ENCODE measurements around the gene PRKCQ.

PRKCQ gene

DNA sequence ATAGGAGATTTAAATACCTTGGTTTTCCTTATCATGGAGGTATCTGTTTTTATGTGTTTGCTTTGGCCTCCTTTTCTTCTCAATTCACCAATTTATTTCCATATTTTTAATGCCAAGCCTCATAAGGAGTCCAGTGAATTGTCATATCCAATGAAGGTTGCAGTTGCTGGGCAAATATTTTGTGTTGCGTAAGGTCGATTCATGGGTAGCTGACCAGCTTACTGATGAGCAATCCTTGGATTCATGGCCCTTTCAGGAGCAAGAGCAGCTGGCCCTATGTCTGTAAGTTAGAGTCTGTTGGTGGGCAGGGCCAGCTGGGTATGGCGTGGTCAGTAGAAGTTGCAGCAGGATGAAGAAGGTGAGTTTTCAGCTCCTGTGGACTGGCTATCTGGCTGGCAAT, 194.4 kb downstream of the PRKCQ start:
- Histone ChIP-seq H3K36me3 (replicated peaks in 1 of 2; ENCODE audit: control insufficient read depth in 2 of 2, insufficient read depth in 2 of 2, low read length in 2 of 2) (no peaks in the 10 kb centered on the region), H3K27ac (replicated peaks; ENCODE audit: low read length) (no peak overlapping the region), H3K4me1 (ENCODE audit: control insufficient read depth in 2 of 2, insufficient read depth in 1 of 2, low read depth in 1 of 2, low read length in 2 of 2) (no peaks in the 10 kb centered on the region), H3K4me3 (ENCODE audit: low read length in 2 of 2) (no peak overlapping the region), H2BK5ac (ENCODE audit: low read length) (no peak overlapping the region), H3K18ac (ENCODE audit: low read length) (no peak overlapping the region), H4K8ac (ENCODE audit: low read depth, low read length) (no peak overlapping the region), H3K9ac (ENCODE audit: low read depth, low read length, poor library complexity) (no peak overlapping the region), H2AK5ac (ENCODE audit: low read depth, low read length) (no peak overlapping the region), H3K4ac (ENCODE audit: low read length) (no peak overlapping the region), H2AFZ (ENCODE audit: low read length) (no peak overlapping the region), H2BK120ac (ENCODE audit: low read depth, low read length) (no peak overlapping the region), H3K9me3 (replicated peaks in 1 of 2; ENCODE audit: control insufficient read depth in 2 of 2, insufficient read depth in 1 of 2, low read depth in 1 of 2, low read length in 2 of 2) (peaks cover 0 to 1% of the 10 kb centered on the region in 2 donors), H3K14ac (ENCODE audit: low read length) (no peak overlapping the region), H2BK12ac (ENCODE audit: low read length) (no peak overlapping the region), H3K4me2 (ENCODE audit: insufficient read depth, low read length, poor library complexity, severe bottlenecking) (no peak overlapping the region), H4K91ac (ENCODE audit: low read depth, low read length, poor library complexity) (no peak overlapping the region), H3K23ac (ENCODE audit: low read depth, low read length, poor library complexity) (no peak overlapping the region), H3K27me3 (ENCODE audit: control insufficient read depth in 3 of 3, insufficient read depth in 3 of 3, low read depth in 1 of 3, low read length in 3 of 3) (no peaks in the 10 kb centered on the region), H3K79me1 (ENCODE audit: low read depth, low read length) (no peaks in the 10 kb centered on the region), H2BK15ac (ENCODE audit: low read length) (no peak overlapping the region)
- no CpG with 5 or more reads among the region's 3 CpGs for WGBS, 2 donors (ENCODE audit: extremely low coverage in 2 of 2, insufficient read length in 2 of 2, insufficient replicate concordance in 1 of 2)
- DNase-seq (ENCODE audit: low spot score), result no peak

DNA sequence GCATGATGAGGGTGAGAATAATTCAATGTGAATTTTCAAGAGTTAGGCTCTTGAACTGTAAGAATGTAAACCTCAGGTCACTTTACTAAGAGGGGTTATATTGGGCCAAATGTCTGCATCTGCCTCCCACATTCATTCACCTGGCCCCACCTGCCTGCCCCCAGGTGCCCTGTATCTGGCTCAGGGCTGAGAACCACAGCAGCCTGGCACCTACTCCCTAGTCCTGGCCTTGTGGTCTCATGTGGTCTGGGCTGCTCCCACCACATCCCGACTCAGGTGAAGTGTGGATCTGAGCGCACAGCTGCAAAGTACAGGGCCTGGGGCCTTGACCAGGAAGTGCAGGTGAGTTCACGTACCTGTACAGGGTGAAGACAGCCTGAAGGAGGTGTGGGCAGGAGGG, 195.2 kb downstream of the PRKCQ start:
- no peak overlapping the region for H4K8ac ChIP-seq (ENCODE audit: low read depth, low read length)
- no peak overlapping the region for H2AFZ ChIP-seq (ENCODE audit: low read length)
- no peak overlapping the region for H2BK120ac ChIP-seq (ENCODE audit: low read depth, low read length)
- H2BK12ac ChIP-seq (ENCODE audit: low read length), result no peak overlapping the region
- no peaks in the 10 kb centered on the region for H3K36me3 ChIP-seq (replicated peaks in 1 of 2; ENCODE audit: control insufficient read depth in 2 of 2, insufficient read depth in 2 of 2, low read length in 2 of 2)
- no peak overlapping the region for H3K18ac ChIP-seq (ENCODE audit: low read length)
- H4K91ac ChIP-seq (ENCODE audit: low read depth, low read length, poor library complexity), result no peak overlapping the region
- no peak overlapping the region for H3K4me3 ChIP-seq (ENCODE audit: low read length in 2 of 2)
- no peak overlapping the region for H3K14ac ChIP-seq (ENCODE audit: low read length)
- no peak overlapping the region for H3K9ac ChIP-seq (ENCODE audit: low read depth, low read length, poor library complexity)
- no peak overlapping the region for H2BK5ac ChIP-seq (ENCODE audit: low read length)
- no peak overlapping the region for H2BK15ac ChIP-seq (ENCODE audit: low read length)
- no CpG with 5 or more reads among the region's 3 CpGs for WGBS, 2 donors (ENCODE audit: extremely low coverage in 2 of 2, insufficient read length in 2 of 2, insufficient replicate concordance in 1 of 2)
- DNase-seq (ENCODE audit: low spot score), result no peak
- no peak overlapping the region for H2AK5ac ChIP-seq (ENCODE audit: low read depth, low read length)
- no peaks in the 10 kb centered on the region for H3K27me3 ChIP-seq (ENCODE audit: control insufficient read depth in 3 of 3, insufficient read depth in 3 of 3, low read depth in 1 of 3, low read length in 3 of 3)
- H3K23ac ChIP-seq (ENCODE audit: low read depth, low read length, poor library complexity), result peak overlapping the region; percentile 3
- no peak overlapping the region for H3K4ac ChIP-seq (ENCODE audit: low read length)
- H3K27ac ChIP-seq (replicated peaks; ENCODE audit: low read length), result no peak overlapping the region
- no peak overlapping the region for H3K4me2 ChIP-seq (ENCODE audit: insufficient read depth, low read length, poor library complexity, severe bottlenecking)
- H3K4me1 ChIP-seq (ENCODE audit: control insufficient read depth in 2 of 2, insufficient read depth in 1 of 2, low read depth in 1 of 2, low read length in 2 of 2), result no peaks in the 10 kb centered on the region
- peaks cover 1 to 6% of the 10 kb centered on the region in 2 donors for H3K9me3 ChIP-seq (replicated peaks in 1 of 2; ENCODE audit: control insufficient read depth in 2 of 2, insufficient read depth in 1 of 2, low read depth in 1 of 2, low read length in 2 of 2)
- H3K79me1 ChIP-seq (ENCODE audit: low read depth, low read length), result no peaks in the 10 kb centered on the region

DNA sequence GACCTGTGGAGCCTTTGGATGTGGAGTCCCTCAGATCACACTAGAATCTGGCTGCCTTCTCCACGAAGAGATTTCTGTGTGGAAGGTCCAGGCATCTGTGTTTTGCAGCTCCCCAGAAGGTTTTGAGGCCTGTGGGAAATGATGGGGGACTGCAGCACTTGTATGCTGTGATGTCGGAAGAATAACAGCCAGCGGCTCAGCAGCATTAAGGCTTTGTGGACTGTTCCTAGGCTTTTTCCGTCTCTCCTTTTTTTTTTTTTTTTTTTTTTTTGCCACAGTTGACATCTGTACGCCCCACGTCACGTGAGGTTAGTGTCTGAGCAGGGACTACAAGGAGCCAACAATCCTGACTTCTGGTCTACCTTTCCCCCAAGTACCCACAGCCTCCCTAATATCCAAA, 196.0 kb downstream of the PRKCQ start:
- WGBS, 2 donors (ENCODE audit: extremely low coverage in 2 of 2, insufficient read length in 2 of 2, insufficient replicate concordance in 1 of 2), result no CpG with 5 or more reads among the region's 7 CpGs
- no peak overlapping the region for H2AK5ac ChIP-seq (ENCODE audit: low read depth, low read length)
- no peak overlapping the region for H2BK120ac ChIP-seq (ENCODE audit: low read depth, low read length)
- no peak overlapping the region for H3K18ac ChIP-seq (ENCODE audit: low read length)
- peaks cover 0 to under 1% of the 10 kb centered on the region in 2 donors for H3K36me3 ChIP-seq (replicated peaks in 1 of 2; ENCODE audit: control insufficient read depth in 2 of 2, insufficient read depth in 2 of 2, low read length in 2 of 2)
- H3K14ac ChIP-seq (ENCODE audit: low read length), result no peak overlapping the region
- H3K4me2 ChIP-seq (ENCODE audit: insufficient read depth, low read length, poor library complexity, severe bottlenecking), result no peak overlapping the region
- no peak for DNase-seq (ENCODE audit: low spot score)
- no peak overlapping the region for H3K23ac ChIP-seq (ENCODE audit: low read depth, low read length, poor library complexity)
- H3K27me3 ChIP-seq (ENCODE audit: control insufficient read depth in 3 of 3, insufficient read depth in 3 of 3, low read depth in 1 of 3, low read length in 3 of 3), result no peaks in the 10 kb centered on the region
- H4K8ac ChIP-seq (ENCODE audit: low read depth, low read length), result no peak overlapping the region
- no peak overlapping the region for H3K4ac ChIP-seq (ENCODE audit: low read length)
- peaks cover 3 to 9% of the 10 kb centered on the region in 2 donors for H3K9me3 ChIP-seq (replicated peaks in 1 of 2; ENCODE audit: control insufficient read depth in 2 of 2, insufficient read depth in 1 of 2, low read depth in 1 of 2, low read length in 2 of 2)
- H3K4me3 ChIP-seq (ENCODE audit: low read length in 2 of 2), result no peak overlapping the region
- H2AFZ ChIP-seq (ENCODE audit: low read length), result no peak overlapping the region
- H3K9ac ChIP-seq (ENCODE audit: low read depth, low read length, poor library complexity), result no peak overlapping the region
- H2BK5ac ChIP-seq (ENCODE audit: low read length), result no peak overlapping the region
- H2BK15ac ChIP-seq (ENCODE audit: low read length), result no peak overlapping the region
- no peak overlapping the region for H4K91ac ChIP-seq (ENCODE audit: low read depth, low read length, poor library complexity)
- H2BK12ac ChIP-seq (ENCODE audit: low read length), result no peak overlapping the region
- no peak overlapping the region for H3K27ac ChIP-seq (replicated peaks; ENCODE audit: low read length)
- peaks cover under 1% of the 10 kb centered on the region for H3K79me1 ChIP-seq (ENCODE audit: low read depth, low read length)
- no peaks in the 10 kb centered on the region for H3K4me1 ChIP-seq (ENCODE audit: control insufficient read depth in 2 of 2, insufficient read depth in 1 of 2, low read depth in 1 of 2, low read length in 2 of 2)

DNA sequence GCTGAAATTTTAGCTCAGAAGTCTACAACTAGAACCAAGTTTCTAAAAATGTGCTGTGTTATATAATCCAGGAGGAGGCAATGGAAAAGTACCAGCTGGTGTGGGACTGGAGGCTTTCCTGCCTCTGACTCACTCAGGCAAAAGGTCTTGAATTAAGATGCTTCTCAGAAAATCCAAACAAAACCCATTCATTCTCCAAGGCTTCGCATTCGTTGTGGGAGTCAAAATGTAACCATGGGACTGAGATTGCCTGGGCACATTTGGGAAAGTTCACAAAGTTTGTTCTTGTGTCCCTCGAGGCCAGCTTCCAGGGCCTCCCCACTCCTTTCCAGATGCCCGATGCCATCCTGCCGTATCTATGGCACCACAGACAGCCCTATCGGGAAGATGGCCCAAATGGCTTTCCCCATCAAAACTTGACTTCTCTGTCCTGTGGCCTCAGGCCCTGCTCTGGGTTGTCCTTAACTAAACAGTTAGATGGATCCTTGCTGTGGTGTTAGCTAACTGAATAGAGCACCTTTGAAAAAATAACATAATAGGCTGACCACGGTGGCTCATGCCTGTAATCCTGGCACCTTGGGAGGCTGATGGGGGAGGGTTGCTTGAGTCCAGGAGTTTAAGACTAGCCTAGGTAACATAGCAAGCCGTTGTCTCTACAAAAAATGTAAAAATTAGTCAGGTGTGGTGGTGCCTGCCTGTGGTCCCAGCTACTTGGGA, 196.8 kb downstream of the PRKCQ start:
- Histone ChIP-seq H3K9me3 (replicated peaks in 1 of 2; ENCODE audit: control insufficient read depth in 2 of 2, insufficient read depth in 1 of 2, low read depth in 1 of 2, low read length in 2 of 2) (peaks cover 5 to 9% of the 10 kb centered on the region in 2 donors), H3K36me3 (replicated peaks in 1 of 2; ENCODE audit: control insufficient read depth in 2 of 2, insufficient read depth in 2 of 2, low read length in 2 of 2) (peaks cover 0 to 2% of the 10 kb centered on the region in 2 donors), H3K27me3 (ENCODE audit: control insufficient read depth in 3 of 3, insufficient read depth in 3 of 3, low read depth in 1 of 3, low read length in 3 of 3) (no peaks in the 10 kb centered on the region), H2AK5ac (ENCODE audit: low read depth, low read length) (no peak overlapping the region), H3K4me2 (ENCODE audit: insufficient read depth, low read length, poor library complexity, severe bottlenecking) (no peak overlapping the region), H2BK120ac (ENCODE audit: low read depth, low read length) (no peak overlapping the region), H3K4me1 (ENCODE audit: control insufficient read depth in 2 of 2, insufficient read depth in 1 of 2, low read depth in 1 of 2, low read length in 2 of 2) (no peaks in the 10 kb centered on the region), H3K79me1 (ENCODE audit: low read depth, low read length) (peaks cover 2% of the 10 kb centered on the region), H3K23ac (ENCODE audit: low read depth, low read length, poor library complexity) (no peak overlapping the region), H2BK12ac (ENCODE audit: low read length) (no peak overlapping the region), H3K14ac (ENCODE audit: low read length) (no peak overlapping the region), H2BK15ac (ENCODE audit: low read length) (no peak overlapping the region), H3K4ac (ENCODE audit: low read length) (no peak overlapping the region), H2AFZ (ENCODE audit: low read length) (no peak overlapping the region), H3K27ac (replicated peaks; ENCODE audit: low read length) (no peak overlapping the region), H2BK5ac (ENCODE audit: low read length) (no peak overlapping the region), H4K91ac (ENCODE audit: low read depth, low read length, poor library complexity) (no peak overlapping the region), H3K9ac (ENCODE audit: low read depth, low read length, poor library complexity) (no peak overlapping the region), H3K4me3 (ENCODE audit: low read length in 2 of 2) (no peak overlapping the region), H4K8ac (ENCODE audit: low read depth, low read length) (no peak overlapping the region), H3K18ac (ENCODE audit: low read length) (no peak overlapping the region)
- no CpG with 5 or more reads among the region's 8 CpGs for WGBS, 2 donors (ENCODE audit: extremely low coverage in 2 of 2, insufficient read length in 2 of 2, insufficient replicate concordance in 1 of 2)
- no peak for DNase-seq (ENCODE audit: low spot score)
